ENCODE results near the gene HOPX.

- TF ChIP-seq CTCF (IDR thresholded peaks at IDR 0.05) = no peak
- TF ChIP-seq EZH2 (IDR thresholded peaks at IDR 0.05) = no peak
Observed at GRCh38 chr4:56619160-56619559, 61.9 kb downstream of the HOPX start.

Data from neural progenitor cell (in vitro differentiated cells).